ENCODE results near the gene ZNF770. TPM values are rescaled to one million over a fixed set of nuclear protein-coding genes. Genes with fewer than 3 reads are reported as not detected.
A peak's percentile ranks its signal among the peaks of the same experiment; 100 is the strongest.
"Not testable (repeated sequence)": the region's sequence is repeated elsewhere in the genome, so short reads cannot be mapped to it uniquely, and the experiment has no call there.

ZNF770 gene
- total and polyA plus RNA-seq, 2 experiments from 2014 or later: 130 to 565 TPM

- no peaks in the 10 kb centered on the region for H3K9me2 ChIP-seq (ENCODE audit: insufficient read depth)
- Mint-ChIP-seq H3K9me3 (peaks cover 2% of the 10 kb centered on the region; the same call in 1 of the 3 replicates), H3K4me3 (no peak overlapping the region), H3K36me3 (ENCODE audit: low read depth) (peaks cover 15% of the 10 kb centered on the region; the same call in 2 of the 3 replicates), H3K4me1 (peaks cover 15% of the 10 kb centered on the region), H3K27me3 (ENCODE audit: insufficient read depth, low read depth, poor library complexity) (peaks cover 9% of the 10 kb centered on the region), H3K27ac (no peak overlapping the region)
- DNase-seq (ENCODE audit: low spot score): no peak
- no peaks in the 10 kb centered on the region for H3K27me3 ChIP-seq (ENCODE audit: insufficient read depth)
- H3F3A ChIP-seq (replicated peaks; ENCODE audit: low read depth): no peaks in the 10 kb centered on the region; the same call in 1 of the 2 replicates
- no peak overlapping the region for H3K4me3 ChIP-seq
- no peaks in the 10 kb centered on the region for H3K36me3 ChIP-seq (ENCODE audit: insufficient read depth)
- H4K20me1 ChIP-seq (replicated peaks; ENCODE audit: insufficient read depth): 0 out of 2 replicates have a peak, but pooled peaks cover 3% of the 10 kb centered on the region
- no peak overlapping the region for H3K4me2 ChIP-seq
- no peak for TF ChIP-seq ZNF331 (CRISPR knock-in tag; IDR thresholded peaks at IDR 0.05; ENCODE audit: low read depth)
- no peak for TF ChIP-seq STAT1 (IDR thresholded peaks at IDR 0.05; ENCODE audit: unreplicated experiment)
- TF ChIP-seq JUNB (IDR thresholded peaks at IDR 0.05; ENCODE audit: unreplicated experiment): no peak
- ATAC-seq: no peak
- H3K79me2 ChIP-seq (replicated peaks; ENCODE audit: insufficient read depth): peaks cover 13% of the 10 kb centered on the region
- H3K4me1 ChIP-seq (ENCODE audit: insufficient read depth): peaks cover 6% of the 10 kb centered on the region
- H2AFZ ChIP-seq: no peak overlapping the region
- H3K27ac ChIP-seq (ENCODE audit: low read depth): no peak overlapping the region
These were observed 14.6 kb downstream of the ZNF770 start for GRCh38 chr15:34973512-34973911.

DNA sequence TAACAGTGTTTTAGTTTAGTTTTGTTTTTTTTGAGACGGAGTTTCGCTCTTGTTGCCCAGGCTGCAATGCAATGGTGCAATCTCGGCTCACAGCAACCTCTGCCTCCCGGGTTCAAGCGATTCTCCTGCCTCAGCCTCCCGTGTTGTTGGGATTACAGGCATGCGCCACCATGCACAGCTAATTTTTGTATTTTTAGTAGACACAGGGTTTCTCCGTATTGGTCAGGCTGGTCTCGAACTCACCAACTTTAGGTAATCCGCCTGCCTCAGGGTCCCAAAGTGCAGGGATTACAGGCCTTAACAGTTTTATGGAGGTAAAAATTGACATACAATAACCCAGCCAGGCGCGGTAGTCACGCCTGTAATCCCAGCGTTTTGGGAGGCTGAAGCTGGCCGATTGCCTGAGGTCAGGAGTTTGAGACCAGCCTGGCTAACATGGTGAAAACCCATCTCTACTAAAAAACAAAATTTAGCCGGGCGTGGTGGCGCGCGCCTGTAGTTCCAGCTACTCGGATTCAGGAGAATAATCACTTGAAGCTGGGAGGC, 17.9 kb downstream of the ZNF770 start:
- Histone ChIP-seq H3K79me2 (replicated peaks; ENCODE audit: insufficient read depth) (peaks cover 43% of the 10 kb centered on the region), H2AFZ (0 out of 2 replicates have a peak overlapping the region, but pooled peaks have one; percentile 34)
- peaks cover 18% of the 10 kb centered on the region for H3K4me1 Mint-ChIP-seq

DNA sequence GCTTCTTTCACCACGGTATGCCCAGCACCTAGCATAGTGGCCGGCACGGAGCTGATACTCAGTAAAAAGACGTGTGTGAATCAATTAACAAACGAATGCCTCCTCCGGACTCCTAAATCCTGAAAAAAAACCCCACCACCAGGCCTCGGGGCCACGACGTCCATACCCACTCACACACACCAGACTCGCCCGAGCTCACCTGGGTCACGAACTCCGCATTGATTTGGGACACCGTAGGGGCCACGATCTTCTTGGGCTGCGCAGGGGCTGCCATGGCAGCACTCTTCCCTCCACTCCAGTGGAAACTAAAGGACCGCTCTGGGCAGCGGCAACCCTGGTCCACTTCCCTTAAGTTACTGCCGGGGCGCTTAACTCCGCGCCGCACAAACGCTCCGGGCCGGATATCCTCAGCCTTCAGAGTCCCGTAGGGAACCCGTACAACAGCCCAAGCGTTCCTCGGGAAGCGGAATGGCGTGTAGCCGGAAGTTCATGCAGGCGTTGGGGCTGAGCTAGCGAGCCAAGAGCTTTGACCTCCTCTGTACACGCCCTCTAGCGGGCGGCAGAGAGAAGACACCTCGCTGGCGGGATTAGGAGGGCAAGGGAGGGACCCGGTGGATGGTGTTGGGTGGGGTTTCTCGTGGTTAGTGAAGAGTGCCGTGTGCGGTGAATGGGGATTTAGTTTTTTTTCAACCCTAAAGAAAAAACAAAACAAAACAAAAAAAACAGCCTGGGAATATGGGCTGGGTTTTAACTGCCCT, 18.6 kb downstream of the ZNF770 start, which contains the start of gene AQR:
TSS of gene AQR (minus strand) at position 403 of the 758 bp plus-strand sequence. CDS start at position 274, 129 bp downstream.
- ATAC-seq: peak; percentile 99
- H3F3A ChIP-seq (replicated peaks; ENCODE audit: low read depth): no peaks in the 10 kb centered on the region; the same call in 1 of the 2 replicates
- TF ChIP-seq ZNF114 (CRISPR knock-in tag; IDR thresholded peaks at IDR 0.05) (no peak), STAT1 (IDR thresholded peaks at IDR 0.05; ENCODE audit: unreplicated experiment) (no peak), ZNF462 (CRISPR knock-in tag; IDR thresholded peaks at IDR 0.05) (no peak), CREB1 (CRISPR knock-in tag; IDR thresholded peaks at IDR 0.05; ENCODE audit: low read depth) (peak; percentile 88), EZH2phosphoT487 (IDR thresholded peaks at IDR 0.05; ENCODE audit: unreplicated experiment) (no peak), EZH2 (IDR thresholded peaks at IDR 0.05; ENCODE audit: low read depth, unreplicated experiment) (no peak), NANOG (IDR thresholded peaks at IDR 0.05; ENCODE audit: borderline replicate concordance) (no peak)

More for the DNA sequence above, 17.9 kb downstream of the ZNF770 start:
- H3K27ac Mint-ChIP-seq: peak overlapping the region; percentile 99; the same call in 1 of the 2 replicates
- H3K27me3 ChIP-seq (ENCODE audit: insufficient read depth); H3K27ac ChIP-seq (ENCODE audit: low read depth); H3K36me3 ChIP-seq (ENCODE audit: insufficient read depth); H3K9me3 Mint-ChIP-seq; DNase-seq (ENCODE audit: low spot score); H3K9me2 ChIP-seq (ENCODE audit: insufficient read depth); ATAC-seq; H3K4me1 ChIP-seq (ENCODE audit: insufficient read depth); H3K36me3 Mint-ChIP-seq (ENCODE audit: low read depth); H3K27me3 Mint-ChIP-seq (ENCODE audit: insufficient read depth, low read depth, poor library complexity); H3F3A ChIP-seq (replicated peaks; ENCODE audit: low read depth): not testable (repeated sequence)
- Histone ChIP-seq H4K20me1 (replicated peaks; ENCODE audit: insufficient read depth) (peaks cover 10% of the 10 kb centered on the region), H3K4me2 (peak overlapping the region; percentile 22; the same call in 1 of the 2 replicates), H3K4me3 (peak overlapping the region; percentile 97)
- peak overlapping the region; percentile 100 for H3K4me3 Mint-ChIP-seq

More for the DNA sequence above, 18.6 kb downstream of the ZNF770 start, which contains the start of gene AQR:
- Histone ChIP-seq H3K27me3 (ENCODE audit: insufficient read depth) (no peaks in the 10 kb centered on the region), H3K79me2 (replicated peaks; ENCODE audit: insufficient read depth) (peaks cover 50% of the 10 kb centered on the region), H3K27ac (ENCODE audit: low read depth) (peak within 1 kb of the TSS; percentile 85), H3K4me1 (ENCODE audit: insufficient read depth) (peaks cover 9% of the 10 kb centered on the region), H4K20me1 (replicated peaks; ENCODE audit: insufficient read depth) (peaks cover 10% of the 10 kb centered on the region), H3K4me2 (peak within 1 kb of the TSS; percentile 95), H2AFZ (peak within 1 kb of the TSS; percentile 73), H3K36me3 (ENCODE audit: insufficient read depth) (peaks cover 4% of the 10 kb centered on the region; the same call in 1 of the 2 replicates), H3K4me3 (peak within 1 kb of the TSS; percentile 97), H3K9me2 (ENCODE audit: insufficient read depth) (no peaks in the 10 kb centered on the region)
- DNase-seq (ENCODE audit: low spot score): peak; percentile 100
- Mint-ChIP-seq H3K9me3 (peaks cover 2% of the 10 kb centered on the region; the same call in 1 of the 3 replicates), H3K4me3 (peak within 1 kb of the TSS; percentile 100), H3K36me3 (ENCODE audit: low read depth) (peaks cover 10% of the 10 kb centered on the region), H3K4me1 (peaks cover 18% of the 10 kb centered on the region), H3K27ac (peak within 1 kb of the TSS; percentile 99), H3K27me3 (ENCODE audit: insufficient read depth, low read depth, poor library complexity) (peaks cover 9% of the 10 kb centered on the region)
